Caco-2 (cell line): ENCODE results near the gene ASAP2. TPM values are rescaled to one million over a fixed set of nuclear protein-coding genes. Genes with fewer than 3 reads are reported as not detected.

ENCODE experiments used
- BruUV-seq: library from RNA; stranded (reverse); fragments of 400-500 nt; replicated peaks from 2 replicates; lab custom pipeline; 2021; lab: Mats Ljungman, UMichigan
- CTCF ChIA-PET: fragments of 300-600 bp; sonication (Branson Sonifier 250); formaldehyde crosslinking; loops from one replicate; lab custom pipeline; 2022; ENCODE audit warnings: antibody characterized with exemption; lab: Charles Lee
- POLR2A ChIA-PET: fragments of 300-600 bp; sonication (Branson Sonifier 250); formaldehyde crosslinking; loops from one replicate; lab custom pipeline; 2022; ENCODE audit warnings: antibody characterized with exemption; lab: Charles Lee
- DNase-seq, 2 experiments: peaks; one replicate each; pipeline versions ENCODE4 v3.0.0 to v3.0.0-alpha.2; 2020 to 2022
- H3K27me3 ChIP-seq: replicated peaks from 2 replicates; pipeline ENCODE4 v1.6.0; 2011; ENCODE audit warnings: low read length; ENCODE audit not compliant: control insufficient read depth, insufficient read depth
- H3K36me3 ChIP-seq: 2 replicates; pipeline ENCODE4 v1.5.1; 2011; ENCODE audit warnings: low read length; ENCODE audit not compliant: control insufficient read depth, insufficient read depth
- H3K4me1 ChIP-seq: fragments of 250-450 bp; sonication (Bioruptor Pico); 2 replicates; pipeline ENCODE4 v1.5.1; 2020; ENCODE audit warnings: mild to moderate bottlenecking
- H3K4me3 ChIP-seq: 2 replicates; pipeline ENCODE4 v1.5.1; 2011; ENCODE audit warnings: low read depth, mild to moderate bottlenecking, control low read depth, low read length
- H3K9me3 ChIP-seq: fragments of 250-450 bp; sonication (Bioruptor Pico); 2 replicates; pipeline ENCODE4 v1.5.1; 2020; ENCODE audit warnings: mild to moderate bottlenecking, moderate library complexity
- H3K27ac Mint-ChIP-seq: one replicate; pipeline ENCODE4 v1.8.0; 2022; ENCODE audit warnings: mixed read lengths; ENCODE audit not compliant: unreplicated experiment
- H3K27me3 Mint-ChIP-seq: one replicate; pipeline ENCODE4 v1.8.0; 2022; ENCODE audit warnings: mixed read lengths; ENCODE audit not compliant: insufficient read depth, unreplicated experiment
- H3K36me3 Mint-ChIP-seq: one replicate; pipeline ENCODE4 v1.8.0; 2022; ENCODE audit warnings: mild to moderate bottlenecking, mixed read lengths; ENCODE audit not compliant: insufficient read depth, unreplicated experiment
- H3K4me1 Mint-ChIP-seq: one replicate; pipeline ENCODE4 v1.8.0; 2022; ENCODE audit warnings: low read depth, mixed read lengths; ENCODE audit not compliant: unreplicated experiment
- H3K4me3 Mint-ChIP-seq: one replicate; pipeline ENCODE4 v1.8.0; 2022; ENCODE audit warnings: mild to moderate bottlenecking, moderate library complexity, mixed read lengths; ENCODE audit not compliant: unreplicated experiment
- H3K9me3 Mint-ChIP-seq: one replicate; pipeline ENCODE4 v1.8.0; 2022; ENCODE audit warnings: mixed read lengths; ENCODE audit not compliant: unreplicated experiment
- CTCF ChIP-seq, 2 experiments: fragments of 200-600 bp in 1 of 2; IDR thresholded peaks; 1 replicate in 1 of 2; 2 replicates in 1 of 2; pipeline versions ENCODE4 v1.5.1 to v1.8.0; 2011 to 2022; ENCODE audit warnings: antibody characterized with exemption in 1 of 2, control low read depth in 1 of 2, inconsistent platforms in 1 of 2, low read depth in 1 of 2, low read length in 1 of 2, mild to moderate bottlenecking in 1 of 2, moderate library complexity in 1 of 2; ENCODE audit not compliant: insufficient read depth in 1 of 2, severe bottlenecking in 1 of 2, unreplicated experiment in 1 of 2
- intact Hi-C: fragments of 100-400 bp; cut with micrococcal nuclease; formaldehyde crosslinking; loops from one replicate; pipeline ENCODE4 v1.10.0; 2022; ENCODE audit not compliant: unreplicated experiment
- total RNA-seq: library from RNA; stranded (reverse); gene quantifications from 2 replicates; pipeline ENCODE4 v1.2.3, GENCODE V29; 2022

ASAP2 gene
- total RNA-seq, 1 experiment from 2014 or later, result 25.6 TPM

- no peak for TF ChIP-seq CTCF (IDR thresholded peaks at IDR 0.05; ENCODE audit: insufficient read depth in 1 of 2, low read depth in 1 of 2, low read length in 1 of 2, severe bottlenecking in 1 of 2, unreplicated experiment in 1 of 2)
- no peaks in the 10 kb centered on the region for H3K27me3 Mint-ChIP-seq
- no peaks in the 10 kb centered on the region for H3K9me3 Mint-ChIP-seq
- Histone ChIP-seq H3K27me3 (no peaks in the 10 kb centered on the region), H3K4me3 (no peak overlapping the region), H3K4me1 (peaks cover 24% of the 10 kb centered on the region), H3K9me3 (no peaks in the 10 kb centered on the region), H3K36me3 (no peaks in the 10 kb centered on the region)
- no peak overlapping the region for H3K27ac Mint-ChIP-seq
- POLR2A ChIA-PET, result no interaction called here
- intact Hi-C loops, result no loop called here
- no peaks in the 10 kb centered on the region for H3K36me3 Mint-ChIP-seq
- H3K4me3 Mint-ChIP-seq, result no peak overlapping the region
- CTCF ChIA-PET, result no interaction called here
- no peak for DNase-seq
- peaks cover 40% of the 10 kb centered on the region for H3K4me1 Mint-ChIP-seq
- BruUV-seq, result no TSS peak
Measured at GRCh38 chr2:9229470-9229820, 22.8 kb downstream of the ASAP2 start.

- no peak for TF ChIP-seq CTCF (IDR thresholded peaks at IDR 0.05; ENCODE audit: insufficient read depth in 1 of 2, low read depth in 1 of 2, low read length in 1 of 2, severe bottlenecking in 1 of 2, unreplicated experiment in 1 of 2)
- H3K27ac Mint-ChIP-seq, result no peak overlapping the region
- Histone ChIP-seq H3K4me1 (peaks cover 32% of the 10 kb centered on the region), H3K36me3 (no peaks in the 10 kb centered on the region), H3K27me3 (no peaks in the 10 kb centered on the region), H3K9me3 (no peaks in the 10 kb centered on the region), H3K4me3 (no peak overlapping the region)
- no peaks in the 10 kb centered on the region for H3K27me3 Mint-ChIP-seq
- peaks cover 5% of the 10 kb centered on the region for H3K36me3 Mint-ChIP-seq
- no peaks in the 10 kb centered on the region for H3K9me3 Mint-ChIP-seq
- intact Hi-C loops, result no loop called here
- no peak for DNase-seq
- no TSS peak for BruUV-seq
- ChIA-PET POLR2A (interaction anchor here (0.6 kb wide), 1 partner anchor 48 kb away, joined by 6 read pairs; no protein-coding TSS in a partner anchor), CTCF (no interaction called here)
- peaks cover 48% of the 10 kb centered on the region for H3K4me1 Mint-ChIP-seq
- no peak overlapping the region for H3K4me3 Mint-ChIP-seq
Measured at GRCh38 chr2:9230051-9230802, 23.6 kb downstream of the ASAP2 start.

- Mint-ChIP-seq H3K27ac (no peak overlapping the region), H3K27me3 (no peaks in the 10 kb centered on the region), H3K36me3 (peaks cover 5% of the 10 kb centered on the region), H3K4me1 (peaks cover 53% of the 10 kb centered on the region), H3K9me3 (no peaks in the 10 kb centered on the region), H3K4me3 (no peak overlapping the region)
- Histone ChIP-seq H3K4me1 (peaks cover 38% of the 10 kb centered on the region), H3K27me3 (no peaks in the 10 kb centered on the region), H3K4me3 (no peak overlapping the region), H3K36me3 (no peaks in the 10 kb centered on the region), H3K9me3 (no peaks in the 10 kb centered on the region)
- no TSS peak for BruUV-seq
- ChIA-PET POLR2A (interaction anchor here (0.6 kb wide), 1 partner anchor 47 kb away, joined by 6 read pairs; no protein-coding TSS in a partner anchor), CTCF (no interaction called here)
- intact Hi-C loops, result no loop called here
- no peak for DNase-seq
- TF ChIP-seq CTCF (IDR thresholded peaks at IDR 0.05; ENCODE audit: insufficient read depth in 1 of 2, low read depth in 1 of 2, low read length in 1 of 2, severe bottlenecking in 1 of 2, unreplicated experiment in 1 of 2), result no peak
Measured at GRCh38 chr2:9230881-9231280, 24.3 kb downstream of the ASAP2 start.
